Glutamatergic neuron (in vitro differentiated cells): ENCODE data around the gene R3HDM4. TPM values are rescaled to one million over a fixed set of nuclear protein-coding genes. Genes with fewer than 3 reads are reported as not detected.

ENCODE experiments used
- DNase-seq: peaks from one replicate; pipeline ENCODE4 v3.0.0; 2022
- H3K27ac Mint-ChIP-seq: one replicate; pipeline ENCODE4 v1.8.0; 2020; ENCODE audit warnings: mild to moderate bottlenecking, mixed read lengths, inconsistent platforms; ENCODE audit not compliant: unreplicated experiment
- H3K27me3 Mint-ChIP-seq: one replicate; pipeline ENCODE4 v1.8.0; 2020; ENCODE audit warnings: mild to moderate bottlenecking, moderate library complexity, mixed read lengths, inconsistent platforms; ENCODE audit not compliant: unreplicated experiment
- H3K36me3 Mint-ChIP-seq: one replicate; pipeline ENCODE4 v1.8.0; 2020; ENCODE audit warnings: mild to moderate bottlenecking, mixed read lengths, inconsistent platforms; ENCODE audit not compliant: unreplicated experiment
- H3K4me1 Mint-ChIP-seq: one replicate; pipeline ENCODE4 v1.8.0; 2020; ENCODE audit warnings: mild to moderate bottlenecking, low read depth, mixed read lengths, inconsistent platforms; ENCODE audit not compliant: unreplicated experiment
- H3K4me3 Mint-ChIP-seq: one replicate; pipeline ENCODE4 v1.8.0; 2020; ENCODE audit warnings: mild to moderate bottlenecking, mixed read lengths, inconsistent platforms; ENCODE audit not compliant: unreplicated experiment
- H3K9me3 Mint-ChIP-seq: one replicate; pipeline ENCODE4 v1.8.0; 2020; ENCODE audit warnings: mild to moderate bottlenecking, moderate library complexity, mixed read lengths, inconsistent platforms; ENCODE audit not compliant: unreplicated experiment
- CTCF ChIP-seq: fragments of 200-600 bp; sonication (generic); IDR thresholded peaks from one replicate; pipeline ENCODE4 v1.5.0; 2021; ENCODE audit not compliant: partially characterized antibody, unreplicated experiment
- total RNA-seq: library from RNA; stranded (reverse); fragmentation: NEBNext Ultra II Directional; extraction: Animal tissue kit (Norgen Biotek cat#: 25700); gene quantifications from one replicate; pipeline ENCODE4 v1.2.1, GENCODE V29; 2021; ENCODE audit not compliant: unreplicated experiment

Gene R3HDM4
- total RNA-seq, 1 donor from 2014 or later, result 61.9 TPM

GRCh38 chr19:869245-870177, 43.5 kb downstream of the R3HDM4 start:
- no peak for DNase-seq
- H3K4me3 Mint-ChIP-seq, result peak overlapping the region; percentile 38
- H3K4me1 Mint-ChIP-seq, result peaks cover 6% of the 10 kb centered on the region
- peaks cover 11% of the 10 kb centered on the region for H3K9me3 Mint-ChIP-seq
- H3K36me3 Mint-ChIP-seq, result peaks cover 5% of the 10 kb centered on the region
- H3K27me3 Mint-ChIP-seq, result peaks cover 10% of the 10 kb centered on the region
- H3K27ac Mint-ChIP-seq, result no peak overlapping the region
- no peak for TF ChIP-seq CTCF

- H3K27ac Mint-ChIP-seq, result no peak overlapping the region
- peaks cover 5% of the 10 kb centered on the region for H3K36me3 Mint-ChIP-seq
- no peak for DNase-seq
- peaks cover 10% of the 10 kb centered on the region for H3K27me3 Mint-ChIP-seq
- TF ChIP-seq CTCF, result no peak
- peaks cover 14% of the 10 kb centered on the region for H3K9me3 Mint-ChIP-seq
- peaks cover 6% of the 10 kb centered on the region for H3K4me1 Mint-ChIP-seq
- H3K4me3 Mint-ChIP-seq, result no peak overlapping the region
Observed at GRCh38 chr19:868458-869244, 44.4 kb downstream of the R3HDM4 start.

- no peak overlapping the region for H3K27ac Mint-ChIP-seq
- DNase-seq, result no peak
- peaks cover 5% of the 10 kb centered on the region for H3K36me3 Mint-ChIP-seq
- H3K4me1 Mint-ChIP-seq, result peaks cover 6% of the 10 kb centered on the region
- TF ChIP-seq CTCF, result no peak
- H3K9me3 Mint-ChIP-seq, result peaks cover 17% of the 10 kb centered on the region
- H3K27me3 Mint-ChIP-seq, result peaks cover 13% of the 10 kb centered on the region
- peak overlapping the region; percentile 69 for H3K4me3 Mint-ChIP-seq
Observed at GRCh38 chr19:867855-868457, 45.1 kb downstream of the R3HDM4 start.

GRCh38 chr19:867301-867793, 45.7 kb downstream of the R3HDM4 start:
- Mint-ChIP-seq H3K36me3 (peaks cover 5% of the 10 kb centered on the region), H3K27ac (peak overlapping the region; percentile 87), H3K4me1 (peaks cover 6% of the 10 kb centered on the region), H3K27me3 (peaks cover 16% of the 10 kb centered on the region), H3K4me3 (peak overlapping the region; percentile 69), H3K9me3 (peaks cover 17% of the 10 kb centered on the region)
- DNase-seq, result peak; percentile 62
- TF ChIP-seq CTCF, result no peak
